A673 (cell line): Measurements from ENCODE around the gene GABRD. TPM values are rescaled to one million over a fixed set of nuclear protein-coding genes. Genes with fewer than 3 reads are reported as not detected.

ENCODE experiments used
- Bru-seq: library from RNA; stranded (reverse); fragments of 400-500 nt; gene quantifications from one replicate; lab custom pipeline; 2021; lab: Mats Ljungman, UMichigan
- BruChase-seq, 2 experiments: library from RNA; stranded (reverse); fragments of 400-500 nt; gene quantifications; one replicate each; lab custom pipeline; 2021; lab: Mats Ljungman, UMichigan
- BruUV-seq: library from RNA; stranded (reverse); fragments of 400-500 nt; replicated peaks from 2 replicates; lab custom pipeline; 2021; lab: Mats Ljungman, UMichigan
- CTCF ChIA-PET: fragments of 300-600 bp; sonication (Branson Sonifier 250); formaldehyde crosslinking; loops from one replicate; lab custom pipeline; 2022; ENCODE audit warnings: antibody characterized with exemption; lab: Charles Lee
- POLR2A ChIA-PET: fragments of 300-600 bp; sonication (Branson Sonifier 250); formaldehyde crosslinking; loops from one replicate; lab custom pipeline; 2022; ENCODE audit warnings: antibody characterized with exemption; ENCODE audit not compliant: low non-redundant PET; lab: Charles Lee
- DNase-seq: peaks from one replicate; pipeline ENCODE4 v3.0.0-alpha.2; 2015; ENCODE audit warnings: low spot score
- H3K27ac ChIP-seq: fragments of 200-600 bp; sonication (generic); 2 replicates; pipeline ENCODE4 v1.5.1; 2016; ENCODE audit warnings: mixed run types, low read depth, mild to moderate bottlenecking, mixed read lengths, antibody characterized with exemption, low read length; ENCODE audit not compliant: poor library complexity, severe bottlenecking
- H3K27me3 ChIP-seq: fragments of 200-600 bp; sonication (generic); replicated peaks from 2 replicates; pipeline ENCODE4 v1.6.1; 2017; ENCODE audit warnings: mixed run types, low read depth, mild to moderate bottlenecking, mixed read lengths, antibody characterized with exemption, low read length; ENCODE audit not compliant: insufficient read depth, poor library complexity
- H3K36me3 ChIP-seq: fragments of 200-600 bp; sonication (generic); 2 replicates; pipeline ENCODE4 v1.6.1; 2016; ENCODE audit warnings: mixed run types, mild to moderate bottlenecking, mixed read lengths, antibody characterized with exemption, low read length; ENCODE audit not compliant: insufficient read depth, poor library complexity, severe bottlenecking
- H3K4me1 ChIP-seq: fragments of 200-600 bp; sonication (generic); 2 replicates; pipeline ENCODE4 v1.6.1; 2017; ENCODE audit warnings: mixed run types, mild to moderate bottlenecking, mixed read lengths, antibody characterized with exemption, low read length; ENCODE audit not compliant: insufficient read depth, poor library complexity, severe bottlenecking
- H3K4me3 ChIP-seq: fragments of 200-600 bp; sonication (generic); 2 replicates; pipeline ENCODE4 v1.5.1; 2016; ENCODE audit warnings: low read depth, mixed run types, mild to moderate bottlenecking, mixed read lengths, low read length; ENCODE audit not compliant: poor library complexity, severe bottlenecking
- H3K9me3 ChIP-seq: fragments of 200-600 bp; sonication (generic); 2 replicates; pipeline ENCODE4 v1.6.1; 2016; ENCODE audit warnings: mixed run types, low read depth, mild to moderate bottlenecking, mixed read lengths, antibody characterized with exemption, low read length; ENCODE audit not compliant: poor library complexity, severe bottlenecking
- CTCF ChIP-seq: fragments of 300-800, 200-600 bp; sonication (generic); conservative IDR thresholded peaks from 2 replicates; pipeline ENCODE4 v1.5.1; 2017; ENCODE audit warnings: low read depth, mild to moderate bottlenecking, antibody characterized with exemption, low read length, moderate library complexity, mixed read lengths
- EZH2 ChIP-seq: fragments of 200-600 bp; sonication (generic); IDR thresholded peaks from 2 replicates; pipeline ENCODE4 v1.6.1; 2017; ENCODE audit warnings: borderline replicate concordance, low read depth, mild to moderate bottlenecking, mixed read lengths, antibody characterized with exemption, low read length; ENCODE audit not compliant: poor library complexity, severe bottlenecking
- intact Hi-C: fragments of 100-400 bp; cut with micrococcal nuclease; formaldehyde crosslinking; loops from one replicate; pipeline ENCODE4 v1.10.0; 2022; ENCODE audit not compliant: unreplicated experiment
- long read RNA-seq: library from polyadenylated mRNA; stranded (forward); transcript quantifications from one replicate; pipeline ENCODE4 v2.0.0, GENCODE V29; 2022
- total RNA-seq: library from RNA; stranded (reverse); gene quantifications from 2 replicates; pipeline ENCODE4 v1.2.3, GENCODE V29; 2021

GABRD gene, protein sequence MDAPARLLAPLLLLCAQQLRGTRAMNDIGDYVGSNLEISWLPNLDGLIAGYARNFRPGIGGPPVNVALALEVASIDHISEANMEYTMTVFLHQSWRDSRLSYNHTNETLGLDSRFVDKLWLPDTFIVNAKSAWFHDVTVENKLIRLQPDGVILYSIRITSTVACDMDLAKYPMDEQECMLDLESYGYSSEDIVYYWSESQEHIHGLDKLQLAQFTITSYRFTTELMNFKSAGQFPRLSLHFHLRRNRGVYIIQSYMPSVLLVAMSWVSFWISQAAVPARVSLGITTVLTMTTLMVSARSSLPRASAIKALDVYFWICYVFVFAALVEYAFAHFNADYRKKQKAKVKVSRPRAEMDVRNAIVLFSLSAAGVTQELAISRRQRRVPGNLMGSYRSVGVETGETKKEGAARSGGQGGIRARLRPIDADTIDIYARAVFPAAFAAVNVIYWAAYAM
- total RNA-seq (not detected in 2 replicates), Bru-seq, nascent RNA (not detected), BruChase-seq, experiment 1, labeled RNA remaining after a 2-hour chase (not detected), BruChase-seq, experiment 2, labeled RNA remaining after a 6-hour chase (percentile 7 among the genes with signal in this experiment)
- long read RNA-seq, result 0 reads

GRCh38 chr1:2019172-2019543, at the start of gene GABRD:
TSS of gene GABRD (plus strand) at chr1:2019345. CDS start at chr1:2019424, 79 bp downstream.
- Histone ChIP-seq H3K9me3 (no peaks in the 10 kb centered on the region), H3K27me3 (peaks cover 71% of the 10 kb centered on the region), H3K4me3 (peak within 1 kb of the TSS; percentile 23), H3K27ac (no peak within 1 kb of the TSS), H3K4me1 (no peaks in the 10 kb centered on the region), H3K36me3 (no peaks in the 10 kb centered on the region)
- DNase-seq, result peak; percentile 56
- intact Hi-C loops, result no loop called here
- POLR2A ChIA-PET, result no interaction called here
- BruUV-seq, result no TSS peak
- no peak for TF ChIP-seq EZH2
- CTCF ChIA-PET, result interaction anchor here (0.7 kb wide), 1 partner anchor 25 kb away, joined by 5 read pairs; no protein-coding TSS in a partner anchor

GRCh38 chr1:1969505-1969900, 49.6 kb upstream of the GABRD start:
- TF ChIP-seq EZH2 (no peak), CTCF (no peak)
- intact Hi-C loops, result no loop called here
- POLR2A ChIA-PET, result no interaction called here
- BruUV-seq, result no TSS peak
- no peak for DNase-seq
- Histone ChIP-seq H3K9me3 (no peaks in the 10 kb centered on the region), H3K27ac (no peak overlapping the region), H3K27me3 (no peaks in the 10 kb centered on the region), H3K4me1 (no peaks in the 10 kb centered on the region), H3K4me3 (no peak overlapping the region), H3K36me3 (no peaks in the 10 kb centered on the region)
- CTCF ChIA-PET, result no interaction called here

GRCh38 chr1:1969953-1970716, 49.0 kb upstream of the GABRD start:
- intact Hi-C loops, result no loop called here
- no TSS peak for BruUV-seq
- H3K27me3 ChIP-seq, result peaks cover under 1% of the 10 kb centered on the region
- TF ChIP-seq EZH2, result no peak
- no peak for TF ChIP-seq CTCF
- H3K9me3 ChIP-seq, result no peaks in the 10 kb centered on the region
- no peak overlapping the region for H3K27ac ChIP-seq
- CTCF ChIA-PET, result no interaction called here
- no peaks in the 10 kb centered on the region for H3K4me1 ChIP-seq
- POLR2A ChIA-PET, result no interaction called here
- H3K36me3 ChIP-seq, result no peaks in the 10 kb centered on the region
- no peak overlapping the region for H3K4me3 ChIP-seq
- no peak for DNase-seq
